NCI-H1092 (cell line): Measurements from ENCODE around the gene GGN.
"Not testable (repeated sequence)": the region's sequence is repeated elsewhere in the genome, so short reads cannot be mapped to it uniquely, and the experiment has no call there.

Experiments used
- DNase-seq: peaks from one replicate; lab custom pipeline; 2025; lab: John Stamatoyannopoulos, UW

Gene GGN

GRCh38 chr19:38362076-38362945 lies 25.5 kb downstream of the GGN start:
- no peak for DNase-seq

- peak; percentile 16 for DNase-seq
Observed at GRCh38 chr19:38361633-38362075, 26.2 kb downstream of the GGN start.

- no peak for DNase-seq
Observed at GRCh38 chr19:38360839-38361631, 26.8 kb downstream of the GGN start.

- DNase-seq: no peak
Observed at GRCh38 chr19:38360351-38360750, 27.5 kb downstream of the GGN start.

GRCh38 chr19:38359242-38360021 lies 28.4 kb downstream of the GGN start:
- DNase-seq: no peak

GRCh38 chr19:38358071-38358470 lies 29.8 kb downstream of the GGN start:
- DNase-seq: no peak

GRCh38 chr19:38355728-38356725 lies 31.8 kb downstream of the GGN start:
- DNase-seq: no peak

GRCh38 chr19:38352611-38353010 lies 35.2 kb downstream of the GGN start:
- DNase-seq: no peak

- DNase-seq: no peak
Observed at GRCh38 chr19:38351865-38352395, 35.9 kb downstream of the GGN start.

GRCh38 chr19:38350883-38351282 lies 37.0 kb downstream of the GGN start:
- DNase-seq: no peak

GRCh38 chr19:38346837-38347236 lies 41.0 kb downstream of the GGN start:
- no peak for DNase-seq

- DNase-seq: no peak
Observed at GRCh38 chr19:38340927-38341326, 46.9 kb downstream of the GGN start.

GRCh38 chr19:38339011-38339410 lies 48.8 kb downstream of the GGN start:
- DNase-seq: not testable (repeated sequence)

- no peak for DNase-seq
Observed at GRCh38 chr19:38337360-38337653, 50.5 kb downstream of the GGN start.

- DNase-seq: peak; percentile 75
Observed at GRCh38 chr19:38336638-38337359, 51.0 kb downstream of the GGN start.

- DNase-seq: peak; percentile 79
Observed at GRCh38 chr19:38335949-38336637, 51.7 kb downstream of the GGN start.
